Uterus (tissue), 2 donors: Measurements from ENCODE around the gene FDXR.

ENCODE experiments used
- CTCF ChIP-seq, 4 experiments: fragments of 200-600 bp in 2 of 4; fragments of 450-650 bp in 2 of 4; sonication (generic) in 2 of 4; IDR thresholded peaks; one replicate each; pipeline ENCODE4 v1.5.1; 2016 to 2019; ENCODE audit warnings: antibody characterized with exemption in 4 of 4, mild to moderate bottlenecking in 2 of 4, moderate library complexity in 1 of 4
- POLR2A ChIP-seq, 2 donors: fragments of 450-650 bp; IDR thresholded peaks; one replicate each; pipeline ENCODE4 v1.6.1; 2016; ENCODE audit warnings: antibody characterized with exemption in 2 of 2, mild to moderate bottlenecking in 1 of 2, moderate library complexity in 1 of 2

- TF ChIP-seq CTCF (IDR thresholded peaks at IDR 0.05) (no peak), POLR2A (IDR thresholded peaks at IDR 0.05) (no peak)
Measured at GRCh38 chr17:74893936-74894671, 21.3 kb upstream of the FDXR start.
